Cardiac fibroblast (primary cell): Measurements from ENCODE around the gene IDH3G.

Source experiments
- DNase-seq, 2 donors: peaks; one replicate each; pipeline versions ENCODE4 v3.0.0 to v3.0.0-alpha.2; 2010; ENCODE audit warnings: low read depth in 2 of 2
- H3K4me3 ChIP-seq, 2 donors: replicated peaks in 1 of 2; 1 replicate in 1 of 2; 2 replicates in 1 of 2; pipeline ENCODE4 v1.5.1; 2011; ENCODE audit warnings: low read depth in 2 of 2, low read length in 2 of 2, mild to moderate bottlenecking in 2 of 2, moderate library complexity in 1 of 2
- TF ChIP-seq, protein P1 (sequence below): IDR thresholded peaks from one replicate; pipeline ENCODE4 v1.5.1; 2011; ENCODE audit warnings: low read depth, mild to moderate bottlenecking, low read length, inconsistent platforms

The IDH3G gene

GRCh38 chrX:153816831-153817690 is 22.9 kb upstream of the IDH3G start:
- no peak overlapping the region for H3K4me3 ChIP-seq
- peak in 1 of 2 donors; percentile 8 for DNase-seq
- TF ChIP-seq, protein P1, sequence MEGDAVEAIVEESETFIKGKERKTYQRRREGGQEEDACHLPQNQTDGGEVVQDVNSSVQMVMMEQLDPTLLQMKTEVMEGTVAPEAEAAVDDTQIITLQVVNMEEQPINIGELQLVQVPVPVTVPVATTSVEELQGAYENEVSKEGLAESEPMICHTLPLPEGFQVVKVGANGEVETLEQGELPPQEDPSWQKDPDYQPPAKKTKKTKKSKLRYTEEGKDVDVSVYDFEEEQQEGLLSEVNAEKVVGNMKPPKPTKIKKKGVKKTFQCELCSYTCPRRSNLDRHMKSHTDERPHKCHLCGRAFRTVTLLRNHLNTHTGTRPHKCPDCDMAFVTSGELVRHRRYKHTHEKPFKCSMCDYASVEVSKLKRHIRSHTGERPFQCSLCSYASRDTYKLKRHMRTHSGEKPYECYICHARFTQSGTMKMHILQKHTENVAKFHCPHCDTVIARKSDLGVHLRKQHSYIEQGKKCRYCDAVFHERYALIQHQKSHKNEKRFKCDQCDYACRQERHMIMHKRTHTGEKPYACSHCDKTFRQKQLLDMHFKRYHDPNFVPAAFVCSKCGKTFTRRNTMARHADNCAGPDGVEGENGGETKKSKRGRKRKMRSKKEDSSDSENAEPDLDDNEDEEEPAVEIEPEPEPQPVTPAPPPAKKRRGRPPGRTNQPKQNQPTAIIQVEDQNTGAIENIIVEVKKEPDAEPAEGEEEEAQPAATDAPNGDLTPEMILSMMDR, result no peak

GRCh38 chrX:153814591-153815315 is 20.6 kb upstream of the IDH3G start:
- TF ChIP-seq, protein P1, result no peak
- no peak overlapping the region for H3K4me3 ChIP-seq
- no peak for DNase-seq

DNA sequence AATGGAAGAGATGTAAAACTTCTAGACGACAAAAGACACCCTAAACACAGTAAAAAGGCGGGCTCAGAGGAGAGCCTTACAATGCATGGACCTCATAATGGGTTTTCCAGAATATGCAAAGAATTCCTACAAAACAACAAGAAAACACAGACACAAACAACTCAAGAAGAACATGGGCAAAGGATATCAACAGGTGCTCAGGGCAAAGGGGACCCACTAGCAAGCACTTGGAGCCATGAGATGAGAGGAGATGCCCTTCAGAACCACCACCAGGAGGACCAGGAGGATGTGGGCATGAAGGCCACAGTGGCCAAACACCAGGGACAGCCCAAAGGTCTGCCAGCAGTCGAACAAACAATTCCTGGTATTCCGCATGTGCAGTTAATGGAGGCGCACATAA is 19.0 kb upstream of the IDH3G start:
- DNase-seq, result no peak
- TF ChIP-seq, protein P1, result no peak
- no peak overlapping the region for H3K4me3 ChIP-seq

- H3K4me3 ChIP-seq, result no peak overlapping the region
- TF ChIP-seq, protein P1, result no peak
- no peak for DNase-seq
Measured at GRCh38 chrX:153812220-153812619, 18.0 kb upstream of the IDH3G start.

GRCh38 chrX:153807976-153808375 is 13.8 kb upstream of the IDH3G start:
- TF ChIP-seq, protein P1, result no peak
- DNase-seq, result no peak
- no peak overlapping the region for H3K4me3 ChIP-seq

- TF ChIP-seq, protein P1, result no peak
- H3K4me3 ChIP-seq, result no peak overlapping the region
- DNase-seq, result no peak
Measured at GRCh38 chrX:153806999-153807575, 12.9 kb upstream of the IDH3G start.
